HepG2 (cell line): ENCODE measurements around the gene NET1.

Source experiments
- EZH2 ChIP-seq: conservative IDR thresholded peaks from 2 replicates; pipeline ENCODE4 v1.6.1; 2012; ENCODE audit warnings: mild to moderate bottlenecking, low read depth, low read length, moderate library complexity
- FLYWCH1 ChIP-seq: sonication (generic); formaldehyde crosslinking; IDR thresholded peaks from 2 replicates; pipeline ENCODE4 v1.8.1; 2023; ENCODE audit warnings: mild to moderate bottlenecking, missing genetic modification reagents
- NR3C1 ChIP-seq: sonication (generic); formaldehyde crosslinking; IDR thresholded peaks from 2 replicates; pipeline ENCODE4 v1.4.0; 2020; ENCODE audit warnings: missing genetic modification reagents
- PAF1 ChIP-seq: IDR thresholded peaks from 2 replicates; pipeline ENCODE4 v1.6.1; 2016; ENCODE audit warnings: missing genetic modification reagents, missing compliant biosample characterization
- POLR2A ChIP-seq, 2 experiments: IDR thresholded peaks; 2 replicates each; pipeline ENCODE4 v1.6.1; 2011; ENCODE audit warnings: low read depth in 2 of 2, low read length in 2 of 2, mild to moderate bottlenecking in 1 of 2, moderate library complexity in 1 of 2; ENCODE audit not compliant: insufficient read depth in 1 of 2
- REST ChIP-seq, 2 experiments: IDR thresholded peaks; 2 replicates each; pipeline ENCODE4 v1.6.1; 2011 to 2012; ENCODE audit warnings: low read length in 2 of 2, borderline replicate concordance in 1 of 2, low read depth in 1 of 2, mild to moderate bottlenecking in 1 of 2, moderate library complexity in 1 of 2
- TCF7 ChIP-seq: sonication (generic); IDR thresholded peaks from 2 replicates; pipeline ENCODE4 v1.6.1; 2016; ENCODE audit warnings: antibody characterized with exemption, low read depth
- THAP7 ChIP-seq: sonication (generic); formaldehyde crosslinking; IDR thresholded peaks from 2 replicates; pipeline ENCODE4 v1.8.1; 2023; ENCODE audit warnings: mild to moderate bottlenecking, missing genetic modification reagents
- ZNF224 ChIP-seq: sonication (generic); formaldehyde crosslinking; IDR thresholded peaks from 2 replicates; pipeline ENCODE4 v1.5.0; 2020; ENCODE audit warnings: mild to moderate bottlenecking, missing genetic modification reagents
- TF ChIP-seq, protein P1 (sequence below): sonication (generic); formaldehyde crosslinking; IDR thresholded peaks from 2 replicates; pipeline ENCODE4 v1.5.0; 2020; ENCODE audit warnings: mild to moderate bottlenecking, missing genetic modification reagents, moderate library complexity

DNA sequence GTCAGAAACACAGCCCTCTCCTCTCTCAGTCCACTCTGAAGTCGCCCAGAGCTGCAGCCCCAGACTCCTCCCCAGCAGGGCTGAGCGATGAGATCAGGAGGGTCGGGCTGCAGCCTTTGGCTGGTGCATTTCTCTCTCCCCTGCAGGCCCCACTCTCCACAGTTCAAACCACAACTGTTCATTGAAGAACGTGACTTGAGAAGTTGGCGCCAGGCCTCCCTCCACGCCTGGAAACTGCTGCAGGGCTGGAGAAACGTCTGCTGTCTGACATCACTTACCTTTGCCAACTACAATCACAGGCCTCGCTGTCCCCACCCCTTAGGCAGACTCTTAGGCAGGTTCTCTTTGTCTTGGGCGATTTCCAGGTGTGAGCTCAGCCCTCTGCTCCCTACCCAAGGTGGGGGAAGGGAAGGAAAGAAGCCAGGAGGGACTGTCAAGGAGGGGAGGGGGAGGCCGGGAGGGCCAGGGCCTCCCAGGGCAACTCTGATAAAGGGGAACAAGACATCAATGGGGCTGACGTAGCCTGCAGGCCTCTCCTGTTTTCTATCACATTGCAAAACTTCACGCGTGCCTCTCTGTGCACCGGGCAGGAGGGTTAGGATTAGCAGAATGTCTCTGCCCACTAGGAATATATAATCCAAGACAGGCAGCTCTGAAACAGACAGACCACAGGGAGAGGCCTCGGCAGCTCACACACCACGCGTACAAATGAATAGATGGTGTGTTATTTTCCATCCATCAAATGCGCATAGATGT is 54.3 kb downstream of the NET1 start:
- TF ChIP-seq THAP7 (CRISPR knock-in tag) (no peak), PAF1 (CRISPR knock-in tag) (no peak), TCF7 (no peak), NR3C1 (no peak), EZH2 (no peak), FLYWCH1 (CRISPR knock-in tag) (no peak), ZNF224 (CRISPR knock-in tag) (no peak), POLR2A (IDR thresholded peaks at IDR 0.05; ENCODE audit: insufficient read depth in 1 of 2, low read depth in 2 of 2, low read length in 2 of 2) (peak in 1 of 2 experiments; percentile 54; a peak in 1 of 4 replicates), REST (IDR thresholded peaks at IDR 0.05; ENCODE audit: borderline replicate concordance in 1 of 2, low read depth in 1 of 2, low read length in 2 of 2) (no peak)
- TF ChIP-seq, protein P1, sequence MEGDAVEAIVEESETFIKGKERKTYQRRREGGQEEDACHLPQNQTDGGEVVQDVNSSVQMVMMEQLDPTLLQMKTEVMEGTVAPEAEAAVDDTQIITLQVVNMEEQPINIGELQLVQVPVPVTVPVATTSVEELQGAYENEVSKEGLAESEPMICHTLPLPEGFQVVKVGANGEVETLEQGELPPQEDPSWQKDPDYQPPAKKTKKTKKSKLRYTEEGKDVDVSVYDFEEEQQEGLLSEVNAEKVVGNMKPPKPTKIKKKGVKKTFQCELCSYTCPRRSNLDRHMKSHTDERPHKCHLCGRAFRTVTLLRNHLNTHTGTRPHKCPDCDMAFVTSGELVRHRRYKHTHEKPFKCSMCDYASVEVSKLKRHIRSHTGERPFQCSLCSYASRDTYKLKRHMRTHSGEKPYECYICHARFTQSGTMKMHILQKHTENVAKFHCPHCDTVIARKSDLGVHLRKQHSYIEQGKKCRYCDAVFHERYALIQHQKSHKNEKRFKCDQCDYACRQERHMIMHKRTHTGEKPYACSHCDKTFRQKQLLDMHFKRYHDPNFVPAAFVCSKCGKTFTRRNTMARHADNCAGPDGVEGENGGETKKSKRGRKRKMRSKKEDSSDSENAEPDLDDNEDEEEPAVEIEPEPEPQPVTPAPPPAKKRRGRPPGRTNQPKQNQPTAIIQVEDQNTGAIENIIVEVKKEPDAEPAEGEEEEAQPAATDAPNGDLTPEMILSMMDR: no peak
